H1 (cell line): ENCODE results near the gene MARCHF10. TPM values are rescaled to one million over a fixed set of nuclear protein-coding genes. Genes with fewer than 3 reads are reported as not detected.

Source experiments
- CTCF ChIA-PET: fragments of 300-600 bp; sonication (Branson Sonifier 250); formaldehyde crosslinking; loops from one replicate; lab custom pipeline; 2021; ENCODE audit not compliant: partially characterized antibody; lab: Charles Lee
- POLR2A ChIA-PET: fragments of 300-600 bp; sonication (Branson Sonifier 250); formaldehyde crosslinking; loops from one replicate; lab custom pipeline; 2021; ENCODE audit warnings: inconsistent platforms; ENCODE audit not compliant: partially characterized antibody; lab: Charles Lee
- DNase-seq, 2 experiments: peaks; one replicate each; pipeline versions ENCODE4 v3.0.0 to v3.0.0-alpha.2; 2010 to 2022; ENCODE audit warnings: low spot score in 2 of 2, low read depth in 1 of 2, mixed read lengths in 1 of 2
- FAIRE-seq: peaks from 2 replicates; lab custom pipeline; 2011; peaks lifted over from hg19 to GRCh38; lab: Jason Lieb, UNC
- H2AFZ ChIP-seq: 2 replicates; pipeline ENCODE4 v1.8.1; 2012; ENCODE audit warnings: low read length, inconsistent platforms
- H2AK5ac ChIP-seq: 2 replicates; pipeline ENCODE4 v1.6.1; 2013; ENCODE audit warnings: low read depth, low read length
- H2BK120ac ChIP-seq: replicated peaks from 2 replicates; pipeline ENCODE3; 2013; ENCODE audit warnings: low read depth, low read length, inconsistent platforms
- H2BK12ac ChIP-seq: 2 replicates; pipeline ENCODE4 v1.6.1; 2013; ENCODE audit warnings: low read depth, low read length
- H2BK15ac ChIP-seq: 2 replicates; pipeline ENCODE4 v1.6.1; 2013; ENCODE audit warnings: low read length
- H2BK20ac ChIP-seq: 2 replicates; pipeline ENCODE4 v1.6.1; 2013; ENCODE audit warnings: low read length
- H2BK5ac ChIP-seq: 2 replicates; pipeline ENCODE4 v1.6.1; 2013; ENCODE audit warnings: low read depth, low read length
- H3K14ac ChIP-seq: 2 replicates; pipeline ENCODE4 v1.6.1; 2013; ENCODE audit warnings: inconsistent platforms; ENCODE audit not compliant: insufficient read length
- H3K18ac ChIP-seq: 2 replicates; pipeline ENCODE4 v1.6.1; 2013; ENCODE audit warnings: low read length; ENCODE audit errors: extremely low read depth
- H3K23ac ChIP-seq: 2 replicates; pipeline ENCODE4 v1.6.1; 2013; ENCODE audit warnings: inconsistent platforms; ENCODE audit not compliant: insufficient read length
- H3K23me2 ChIP-seq: 2 replicates; pipeline ENCODE4 v1.6.1; 2013; ENCODE audit warnings: low read depth, low read length
- H3K27ac ChIP-seq: 2 replicates; pipeline ENCODE4 v1.6.1; 2011; ENCODE audit warnings: low read depth, low read length, inconsistent platforms
- H3K27me3 ChIP-seq, 4 experiments: replicated peaks in 1 of 4; 1 replicate in 1 of 4; 2 replicates in 3 of 4; pipeline versions ENCODE4 v1.6.1 to v1.8.1; 2011 to 2013; ENCODE audit warnings: low read length in 3 of 4, mild to moderate bottlenecking in 3 of 4, inconsistent platforms in 2 of 4, mixed read lengths in 2 of 4, moderate library complexity in 1 of 4; ENCODE audit not compliant: control insufficient read depth in 3 of 4, insufficient read depth in 3 of 4; ENCODE audit errors: extremely low read depth in 1 of 4
- H3K36me3 ChIP-seq, 4 experiments: 2 replicates each; pipeline versions ENCODE4 v1.6.1 to v1.8.1; 2011 to 2013; ENCODE audit warnings: mild to moderate bottlenecking in 4 of 4, low read length in 3 of 4, moderate library complexity in 2 of 4, control low read depth in 1 of 4, inconsistent platforms in 1 of 4; ENCODE audit not compliant: insufficient read depth in 4 of 4, control insufficient read depth in 2 of 4
- H3K4ac ChIP-seq: replicated peaks from 2 replicates; pipeline ENCODE3; 2013; ENCODE audit warnings: low read length, low read depth, mixed read lengths, inconsistent platforms; ENCODE audit not compliant: insufficient read length
- H3K4me1 ChIP-seq, 4 experiments: replicated peaks in 1 of 4; 1 replicate in 1 of 4; 2 replicates in 3 of 4; pipeline versions ENCODE4 v1.6.1 to v1.8.1; 2011 to 2013; ENCODE audit warnings: low read length in 3 of 4, inconsistent platforms in 2 of 4, mixed read lengths in 1 of 4; ENCODE audit not compliant: insufficient read depth in 4 of 4, control insufficient read depth in 3 of 4
- H3K4me2 ChIP-seq, 2 experiments: 2 replicates each; pipeline versions ENCODE4 v1.6.1 to v1.8.1; 2011 to 2013; ENCODE audit warnings: low read depth in 2 of 2, low read length in 2 of 2, control low read depth in 1 of 2, inconsistent platforms in 1 of 2, mild to moderate bottlenecking in 1 of 2; ENCODE audit not compliant: insufficient read depth in 1 of 2
- H3K4me3 ChIP-seq, 4 experiments: fragments of 200-600, 300-600 bp in 1 of 4; sonication (generic), shearing (Covaris generic), sonication (Bioruptor Twin) in 1 of 4; 2 replicates each; pipeline versions ENCODE4 v1.5.1 to v1.8.1; 2011 to 2016; ENCODE audit warnings: low read length in 4 of 4, low read depth in 3 of 4, control low read depth in 2 of 4, inconsistent platforms in 2 of 4, mild to moderate bottlenecking in 2 of 4, mixed read lengths in 1 of 4, moderate library complexity in 1 of 4; ENCODE audit not compliant: insufficient read depth in 2 of 4; ENCODE audit errors: extremely low read depth in 1 of 4
- H3K56ac ChIP-seq: replicated peaks from 2 replicates; pipeline ENCODE3; 2013; ENCODE audit warnings: low read depth, mild to moderate bottlenecking, mixed read lengths, low read length, inconsistent platforms; ENCODE audit not compliant: insufficient read length
- H3K79me1 ChIP-seq: 2 replicates; pipeline ENCODE4 v1.6.1; 2013; ENCODE audit warnings: low read depth, low read length, control low read depth
- H3K79me2 ChIP-seq, 2 experiments: 2 replicates each; pipeline versions ENCODE4 v1.6.1 to v1.8.1; 2012 to 2013; ENCODE audit warnings: low read length in 2 of 2, mild to moderate bottlenecking in 2 of 2, inconsistent platforms in 1 of 2; ENCODE audit not compliant: insufficient read depth in 2 of 2, control insufficient read depth in 1 of 2
- H3K9ac ChIP-seq, 4 experiments: replicated peaks in 1 of 4; 1 replicate in 1 of 4; 2 replicates in 3 of 4; pipeline versions ENCODE4 v1.6.1 to v1.8.1; 2011 to 2013; ENCODE audit warnings: low read depth in 3 of 4, low read length in 3 of 4, control low read depth in 2 of 4, mild to moderate bottlenecking in 2 of 4, moderate library complexity in 2 of 4, inconsistent platforms in 1 of 4; ENCODE audit errors: extremely low read depth in 1 of 4
- H3K9me3 ChIP-seq, 2 experiments: 2 replicates each; pipeline versions ENCODE4 v1.6.1 to v1.8.1; 2012 to 2013; ENCODE audit warnings: mild to moderate bottlenecking in 2 of 2, moderate library complexity in 2 of 2, control low read depth in 1 of 2, inconsistent platforms in 1 of 2, low read depth in 1 of 2, low read length in 1 of 2, mixed read lengths in 1 of 2; ENCODE audit not compliant: insufficient read depth in 2 of 2
- H4K20me1 ChIP-seq, 2 experiments: replicated peaks in 1 of 2; 2 replicates each; pipeline versions ENCODE3 to v1.8.1; 2011 to 2013; ENCODE audit warnings: inconsistent platforms in 2 of 2, low read length in 2 of 2, mild to moderate bottlenecking in 1 of 2; ENCODE audit not compliant: insufficient read depth in 2 of 2, control insufficient read depth in 1 of 2
- H4K5ac ChIP-seq: 2 replicates; pipeline ENCODE4 v1.6.1; 2013; ENCODE audit warnings: low read length, low read depth, mixed read lengths, inconsistent platforms; ENCODE audit not compliant: insufficient read length
- H4K8ac ChIP-seq: 2 replicates; pipeline ENCODE4 v1.8.0; 2013; ENCODE audit warnings: mild to moderate bottlenecking, moderate library complexity, low read length, inconsistent platforms; ENCODE audit not compliant: insufficient read depth; ENCODE audit errors: extremely low read depth
- H4K91ac ChIP-seq: replicated peaks from 2 replicates; pipeline ENCODE3; 2013; ENCODE audit warnings: low read length, mixed read lengths, inconsistent platforms; ENCODE audit not compliant: insufficient read length
- BRCA1 ChIP-seq: IDR thresholded peaks from 2 replicates; pipeline ENCODE4 v1.6.1; 2012; ENCODE audit warnings: low read depth, low read length, improper control_type of control experiment
- CBX8 ChIP-seq: fragments of 300-800, 300-1000 bp; sonication (generic); IDR thresholded peaks from 2 replicates; pipeline ENCODE4 v1.7.1; 2016; ENCODE audit warnings: low read depth, low read length, borderline replicate concordance
- GABPA ChIP-seq: IDR thresholded peaks from 2 replicates; pipeline ENCODE4 v1.6.1; 2011; ENCODE audit warnings: mild to moderate bottlenecking, low read length, moderate library complexity, borderline replicate concordance; ENCODE audit not compliant: insufficient read depth
- HDAC2 ChIP-seq, 2 experiments: fragments of 300-600 bp in 1 of 2; sonication (generic) in 1 of 2; IDR thresholded peaks; 2 replicates each; pipeline ENCODE4 v1.6.1; 2011 to 2012; ENCODE audit warnings: low read depth in 2 of 2, low read length in 2 of 2, mild to moderate bottlenecking in 2 of 2, moderate library complexity in 2 of 2, borderline replicate concordance in 1 of 2, inconsistent platforms in 1 of 2
- KDM5A ChIP-seq: fragments of 200-600 bp; IDR thresholded peaks from 2 replicates; pipeline ENCODE4 v1.7.1; 2012; ENCODE audit warnings: mild to moderate bottlenecking, low read length, inconsistent platforms, mixed read lengths
- PHF8 ChIP-seq: fragments of 200-600 bp; sonication (generic); conservative IDR thresholded peaks from 2 replicates; pipeline ENCODE4 v1.7.1; 2012; ENCODE audit warnings: low read depth, mild to moderate bottlenecking, inconsistent platforms, low read length, moderate library complexity
- WGBS, 2 experiments: shearing (Covaris generic) in 1 of 2; methylation state at CpG; one replicate each; pipeline versions ENCODE4 v1.1.6 to v1.1.7; 2013 to 2015; ENCODE audit warnings: low lambda C conversion rate in 2 of 2, mixed read lengths in 2 of 2, inconsistent platforms in 1 of 2, low coverage in 1 of 2, missing lambda C conversion rate in 1 of 2; ENCODE audit not compliant: insufficient replicate concordance in 2 of 2, insufficient coverage in 1 of 2, insufficient read length in 1 of 2; ENCODE audit errors: extremely low coverage in 1 of 2, missing lambda C conversion rate in 1 of 2; 5-methylcytosine and 5-hydroxymethylcytosine counted together
- polyA plus RNA-seq, 7 experiments: library from polyadenylated mRNA; depleted of rRNA in 3 of 7; stranded (reverse) in 5 of 7; unstranded in 2 of 7; fragments of >200 nt in 5 of 7; fragments of 200-250 nt in 2 of 7; gene quantifications; 1 replicate in 5 of 7; 2 replicates in 1 of 7; 4 replicates in 1 of 7; pipeline versions ENCODE4 v1.2.1 to v1.2.3, GENCODE V29; 2011 to 2013; ENCODE audit warnings: missing spikeins in 2 of 7, mixed read lengths in 2 of 7
- total RNA-seq: library from RNA; stranded (reverse); fragmentation: NEBNext Ultra II Directional; extraction: Animal tissue kit (Norgen Biotek cat#: 25700); gene quantifications from 2 replicates; pipeline ENCODE4 v1.2.1, GENCODE V29; 2021
- TF ChIP-seq, protein P1 (sequence below): IDR thresholded peaks from 2 replicates; pipeline ENCODE4 v1.6.1; 2011; ENCODE audit warnings: low read depth, mild to moderate bottlenecking, low read length; ENCODE audit not compliant: insufficient read depth

Gene MARCHF10
- total and polyA plus RNA-seq, 2 of the 8 experiments (the other 6 are each of a cell fraction or from before 2014, with no cell fraction given) = 0.48 to 0.73 TPM

GRCh38 chr17:62816282-62816839, 8.2 kb upstream of the MARCHF10 start:
- no peak overlapping the region for H3K4ac ChIP-seq
- H2BK20ac ChIP-seq = no peak overlapping the region
- POLR2A ChIA-PET = no interaction called here
- H3K27ac ChIP-seq = no peak overlapping the region
- no peaks in the 10 kb centered on the region; a peak in 1 of 8 replicates for H3K36me3 ChIP-seq
- H3K23me2 ChIP-seq = no peaks in the 10 kb centered on the region
- H3K23ac ChIP-seq = no peak overlapping the region
- no peaks in the 10 kb centered on the region for H3K79me2 ChIP-seq
- no peak overlapping the region for H3K18ac ChIP-seq
- H3K56ac ChIP-seq = no peak overlapping the region
- H3K79me1 ChIP-seq = no peaks in the 10 kb centered on the region
- no peak for FAIRE-seq
- no peak overlapping the region for H2BK5ac ChIP-seq
- H3K9ac ChIP-seq = no peak overlapping the region
- 79% methylated on average over 6 of the region's 6 CpGs; no CpG with 5 or more reads in 1 of the 2 experiments for WGBS, 2 experiments
- no peak overlapping the region for H3K4me3 ChIP-seq
- no peak overlapping the region for H2BK12ac ChIP-seq
- no peak overlapping the region for H2BK15ac ChIP-seq
- DNase-seq = no peak
- H3K4me2 ChIP-seq = no peak overlapping the region
- H2AK5ac ChIP-seq = no peak overlapping the region
- CTCF ChIA-PET = no interaction called here
- H3K27me3 ChIP-seq = no peaks in the 10 kb centered on the region
- H4K5ac ChIP-seq = no peak overlapping the region
- no peak overlapping the region for H2BK120ac ChIP-seq
- no peak overlapping the region for H3K14ac ChIP-seq
- no peaks in the 10 kb centered on the region for H4K20me1 ChIP-seq
- H3K4me1 ChIP-seq = peaks cover 0 to 9% (median 1%) of the 10 kb centered on the region in 4 experiments; a peak in 2 of 7 replicates
- H2AFZ ChIP-seq = no peak overlapping the region
- H4K91ac ChIP-seq = no peak overlapping the region
- H3K9me3 ChIP-seq = 0 out of 4 replicates have a peak, but pooled peaks cover 0 to 7% of the 10 kb centered on the region in 2 experiments
- no peak overlapping the region for H4K8ac ChIP-seq
- TF ChIP-seq PHF8 (no peak), GABPA (no peak), BRCA1 (no peak), HDAC2 (IDR thresholded peaks at IDR 0.05; ENCODE audit: borderline replicate concordance in 1 of 2, low read depth in 2 of 2, low read length in 2 of 2) (no peak), CBX8 (no peak), KDM5A (no peak)
- TF ChIP-seq, protein P1, sequence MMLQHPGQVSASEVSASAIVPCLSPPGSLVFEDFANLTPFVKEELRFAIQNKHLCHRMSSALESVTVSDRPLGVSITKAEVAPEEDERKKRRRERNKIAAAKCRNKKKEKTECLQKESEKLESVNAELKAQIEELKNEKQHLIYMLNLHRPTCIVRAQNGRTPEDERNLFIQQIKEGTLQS = no peak
